Transverse colon (tissue), 4 donors: Measurements from ENCODE around the gene TLX1. TPM values are rescaled to one million over a fixed set of nuclear protein-coding genes. Genes with fewer than 3 reads are reported as not detected.

ENCODE experiments used
- DNase-seq: peaks from one replicate; pipeline ENCODE4 v3.0.0-alpha.2; 2019
- H3K27ac ChIP-seq, 4 donors: fragments of 200-600 bp; sonication (generic); 2 replicates each; pipeline ENCODE4 v1.5.1; 2016 to 2018; ENCODE audit warnings: inconsistent platforms in 4 of 4
- H3K27me3 ChIP-seq: fragments of 200-600 bp; sonication (generic); 2 replicates; pipeline ENCODE4 v1.5.1; 2017; ENCODE audit warnings: inconsistent platforms
- H3K36me3 ChIP-seq, 4 donors: fragments of 200-600 bp; sonication (generic); 2 replicates each; pipeline ENCODE4 v1.5.1; 2017 to 2019; ENCODE audit warnings: inconsistent platforms in 4 of 4
- H3K4me1 ChIP-seq, 4 donors: fragments of 200-600 bp; sonication (generic); 2 replicates each; pipeline ENCODE4 v1.5.1; 2017 to 2020; ENCODE audit warnings: inconsistent platforms in 4 of 4
- H3K4me3 ChIP-seq, 4 donors: fragments of 200-600 bp; sonication (generic); 1 replicate in 1 of 4; 2 replicates in 3 of 4; pipeline versions ENCODE4 v1.5.1 to v1.6.1; 2017 to 2019; ENCODE audit warnings: inconsistent platforms in 4 of 4
- H3K9me3 ChIP-seq, 2 donors: fragments of 200-600 bp; sonication (generic); 2 replicates each; pipeline ENCODE4 v1.5.1; 2017 to 2019; ENCODE audit warnings: inconsistent platforms in 2 of 2
- CTCF ChIP-seq, 5 experiments: fragments of 200-600 bp in 3 of 5; fragments of 450-650 bp in 2 of 5; sonication (generic) in 3 of 5; IDR thresholded peaks; 1 replicate in 2 of 5; 2 replicates in 3 of 5; pipeline ENCODE4 v1.5.1; 2016 to 2017; ENCODE audit warnings: antibody characterized with exemption in 5 of 5, inconsistent platforms in 3 of 5, mild to moderate bottlenecking in 2 of 5, moderate library complexity in 1 of 5
- EP300 ChIP-seq: sonication (generic); formaldehyde crosslinking; IDR thresholded peaks from one replicate; pipeline ENCODE4 v1.6.1; 2017; ENCODE audit warnings: antibody characterized with exemption, low read depth
- POLR2A ChIP-seq: fragments of 450-650 bp; IDR thresholded peaks from one replicate; pipeline ENCODE4 v1.6.1; 2016; ENCODE audit warnings: antibody characterized with exemption, mild to moderate bottlenecking, moderate library complexity
- POLR2AphosphoS5 ChIP-seq, 3 donors: sonication (generic); formaldehyde crosslinking; IDR thresholded peaks; one replicate each; pipeline ENCODE4 v1.6.1; 2016; ENCODE audit warnings: antibody characterized with exemption in 3 of 3
- WGBS, 2 donors: methylation state at CpG; one replicate each; pipeline ENCODE4 v1.1.5; 2018; ENCODE audit warnings: low coverage in 1 of 2; 5-methylcytosine and 5-hydroxymethylcytosine counted together
- in situ Hi-C, 4 donors: fragments of 200-750 bp; cut with MboI; loops; one replicate each; pipeline versions ENCODE4 v1.15.0 to v1.15.1; 2017; ENCODE audit warnings: low sequenced_read_pairs in 3 of 4, low pct_ligation_motif_present in 1 of 4, low pct_unique_long_range_greater_than_20kb in 1 of 4
- intact Hi-C: fragments of 100-400 bp; cut with DNase I; formaldehyde crosslinking; loops from one replicate; pipeline ENCODE4 v1.15.1; 2023; ENCODE audit warnings: low total_unique reads
- total RNA-seq, 4 donors: library from RNA; depleted of rRNA; stranded (reverse); fragments of >200 nt; gene quantifications; one replicate each; pipeline ENCODE4 v1.1.0, GENCODE V29; 2016

Gene TLX1
- total RNA-seq, 4 donors from 2014 or later = 0.14 to 0.60 TPM; not detected in 2

- in situ Hi-C loops (no loop called here), intact Hi-C loops (no loop called here)
- Histone ChIP-seq H3K4me1 (peaks cover 10 to 38% (median 23%) of the 10 kb centered on the region in 4 donors), H3K9me3 (no peaks in the 10 kb centered on the region), H3K27ac (no peak overlapping the region), H3K4me3 (no peak overlapping the region), H3K27me3 (peaks cover 100% of the 10 kb centered on the region), H3K36me3 (no peaks in the 10 kb centered on the region)
- no peak for DNase-seq
- 10 to 19% methylated on average over 2 to 26 of the region's 26 CpGs for WGBS, 2 donors
- TF ChIP-seq POLR2AphosphoS5 (IDR thresholded peaks at IDR 0.05) (no peak), POLR2A (no peak), EP300 (no peak), CTCF (IDR thresholded peaks at IDR 0.05) (no peak)
Measured at GRCh38 chr10:101136708-101137121, 5.6 kb downstream of the TLX1 start.

DNA sequence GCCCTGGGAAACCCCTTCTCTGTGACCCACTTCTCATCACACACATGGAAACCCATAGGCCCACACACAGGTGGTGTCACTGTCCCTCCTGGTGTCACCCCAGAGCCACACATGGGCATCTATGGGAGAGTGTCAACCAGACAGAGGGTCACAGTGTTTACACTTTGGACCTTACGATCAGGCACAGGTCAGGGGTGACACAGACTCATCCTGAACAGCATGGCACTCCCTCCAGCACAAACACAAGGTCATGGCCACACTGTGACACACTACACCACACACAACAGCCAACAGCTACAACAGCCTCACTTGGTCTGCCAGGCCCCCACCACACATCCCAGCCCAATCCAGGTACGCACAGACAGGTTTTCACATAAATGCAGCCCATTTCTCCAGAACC lies 6.2 kb downstream of the TLX1 start:
- Histone ChIP-seq H3K36me3 (no peaks in the 10 kb centered on the region), H3K27ac (no peak overlapping the region), H3K9me3 (no peaks in the 10 kb centered on the region), H3K27me3 (peaks cover 100% of the 10 kb centered on the region), H3K4me3 (no peak overlapping the region), H3K4me1 (peaks cover 10 to 33% (median 17%) of the 10 kb centered on the region in 4 donors)
- intact Hi-C loops (no loop called here), in situ Hi-C loops (no loop called here)
- no peak for TF ChIP-seq POLR2A
- TF ChIP-seq EP300 = no peak
- no peak for TF ChIP-seq POLR2AphosphoS5 (IDR thresholded peaks at IDR 0.05)
- no peak for TF ChIP-seq CTCF (IDR thresholded peaks at IDR 0.05)
- WGBS, 2 donors = 0 to 60% methylated on average over 1 to 2 of the region's 2 CpGs
- no peak for DNase-seq

GRCh38 chr10:101138788-101139420 lies 7.8 kb downstream of the TLX1 start:
- Histone ChIP-seq H3K36me3 (no peaks in the 10 kb centered on the region), H3K9me3 (no peaks in the 10 kb centered on the region), H3K4me1 (peaks cover 8 to 26% (median 15%) of the 10 kb centered on the region in 4 donors), H3K27ac (no peak overlapping the region), H3K27me3 (peaks cover 100% of the 10 kb centered on the region), H3K4me3 (no peak overlapping the region)
- TF ChIP-seq EP300 (no peak), POLR2AphosphoS5 (IDR thresholded peaks at IDR 0.05) (no peak), POLR2A (no peak), CTCF (IDR thresholded peaks at IDR 0.05) (no peak)
- intact Hi-C loops = no loop called here
- 23% methylated on average over 8 of the region's 8 CpGs; no CpG with 5 or more reads in 1 of the 2 donors for WGBS, 2 donors
- DNase-seq = no peak
- in situ Hi-C loops = no loop called here

- Histone ChIP-seq H3K4me1 (peaks cover 3 to 20% (median 11%) of the 10 kb centered on the region in 4 donors), H3K36me3 (no peaks in the 10 kb centered on the region), H3K4me3 (no peak overlapping the region), H3K27me3 (peaks cover 100% of the 10 kb centered on the region), H3K27ac (no peak overlapping the region), H3K9me3 (no peaks in the 10 kb centered on the region)
- in situ Hi-C loops (no loop called here), intact Hi-C loops (no loop called here)
- no peak for TF ChIP-seq POLR2A
- no peak for TF ChIP-seq CTCF (IDR thresholded peaks at IDR 0.05)
- DNase-seq = no peak
- WGBS, 2 donors = 13% methylated on average over 30 of the region's 30 CpGs; no CpG with 5 or more reads in 1 of the 2 donors
Measured at GRCh38 chr10:101139421-101139911, 8.4 kb downstream of the TLX1 start.
